Neuronal stem cell (in vitro differentiated cells): ENCODE data around the gene NUDCD3.

Experiments used
- DNase-seq: peaks from one replicate; pipeline ENCODE4 v3.0.0-alpha.2; 2013; ENCODE audit warnings: low spot score
- H2AFZ ChIP-seq: one replicate; pipeline ENCODE4 v1.6.1; 2013; ENCODE audit warnings: mild to moderate bottlenecking, low read length, inconsistent platforms
- H2AK5ac ChIP-seq: 2 replicates; pipeline ENCODE4 v1.6.1; 2013; ENCODE audit warnings: low read depth, mild to moderate bottlenecking, inconsistent platforms, low read length, moderate library complexity, mixed read lengths
- H2BK120ac ChIP-seq: 2 replicates; pipeline ENCODE4 v1.6.1; 2013; ENCODE audit warnings: low read depth, mild to moderate bottlenecking, inconsistent platforms, low read length, moderate library complexity, mixed read lengths
- H2BK12ac ChIP-seq: one replicate; pipeline ENCODE4 v1.6.1; 2013; ENCODE audit warnings: low read length, inconsistent platforms
- H2BK15ac ChIP-seq: 2 replicates; pipeline ENCODE4 v1.6.1; 2013; ENCODE audit warnings: mild to moderate bottlenecking, low read length, inconsistent platforms, mixed read lengths
- H2BK5ac ChIP-seq: one replicate; pipeline ENCODE4 v1.6.1; 2013; ENCODE audit warnings: inconsistent platforms, mild to moderate bottlenecking, low read length, moderate library complexity
- H3K14ac ChIP-seq: one replicate; pipeline ENCODE4 v1.6.1; 2013; ENCODE audit warnings: low read length, inconsistent platforms
- H3K18ac ChIP-seq: 2 replicates; pipeline ENCODE4 v1.6.1; 2013; ENCODE audit warnings: low read length, inconsistent platforms
- H3K23ac ChIP-seq: 2 replicates; pipeline ENCODE4 v1.6.1; 2013; ENCODE audit warnings: low read depth, mild to moderate bottlenecking, mixed read lengths, low read length, inconsistent platforms; ENCODE audit not compliant: poor library complexity
- H3K27ac ChIP-seq: replicated peaks from 3 replicates; pipeline ENCODE4 v1.5.1; 2013; ENCODE audit warnings: low read length, inconsistent platforms
- H3K27me3 ChIP-seq, 3 experiments: 2 replicates each; pipeline ENCODE4 v1.6.1; 2013; ENCODE audit warnings: low read length in 3 of 3, mild to moderate bottlenecking in 2 of 3, inconsistent platforms in 1 of 3, low read depth in 1 of 3, mixed read lengths in 1 of 3, moderate library complexity in 1 of 3; ENCODE audit not compliant: control insufficient read depth in 3 of 3, insufficient read depth in 3 of 3
- H3K36me3 ChIP-seq, 2 donors: replicated peaks in 1 of 2; 2 replicates each; pipeline ENCODE4 v1.6.1; 2013; ENCODE audit warnings: low read length in 2 of 2; ENCODE audit not compliant: control insufficient read depth in 2 of 2, insufficient read depth in 2 of 2
- H3K4ac ChIP-seq: 2 replicates; pipeline ENCODE4 v1.6.1; 2013; ENCODE audit warnings: inconsistent platforms, mild to moderate bottlenecking, low read length, moderate library complexity
- H3K4me1 ChIP-seq, 2 donors: 1 replicate in 1 of 2; 2 replicates in 1 of 2; pipeline ENCODE4 v1.6.1; 2013; ENCODE audit warnings: low read length in 2 of 2, low read depth in 1 of 2; ENCODE audit not compliant: control insufficient read depth in 2 of 2, insufficient read depth in 1 of 2
- H3K4me2 ChIP-seq: one replicate; pipeline ENCODE4 v1.6.1; 2013; ENCODE audit warnings: mild to moderate bottlenecking, low read length, inconsistent platforms; ENCODE audit not compliant: insufficient read depth, poor library complexity, severe bottlenecking
- H3K4me3 ChIP-seq, 2 donors: 2 replicates each; pipeline ENCODE4 v1.5.1; 2013; ENCODE audit warnings: low read length in 2 of 2, mild to moderate bottlenecking in 2 of 2, inconsistent platforms in 1 of 2, moderate library complexity in 1 of 2
- H3K79me1 ChIP-seq: one replicate; pipeline ENCODE4 v1.6.1; 2013; ENCODE audit warnings: low read depth, mild to moderate bottlenecking, inconsistent platforms, low read length, moderate library complexity
- H3K9ac ChIP-seq: one replicate; pipeline ENCODE4 v1.6.1; 2013; ENCODE audit warnings: mild to moderate bottlenecking, low read depth, low read length, inconsistent platforms; ENCODE audit not compliant: poor library complexity
- H3K9me3 ChIP-seq, 2 donors: replicated peaks in 1 of 2; 2 replicates each; pipeline versions ENCODE3 to v1.6.1; 2013; ENCODE audit warnings: low read length in 2 of 2, mild to moderate bottlenecking in 2 of 2, inconsistent platforms in 1 of 2, low read depth in 1 of 2, mixed read lengths in 1 of 2, moderate library complexity in 1 of 2; ENCODE audit not compliant: control insufficient read depth in 2 of 2, insufficient read depth in 1 of 2
- H4K8ac ChIP-seq: one replicate; pipeline ENCODE4 v1.6.1; 2013; ENCODE audit warnings: low read depth, mild to moderate bottlenecking, inconsistent platforms, low read length, moderate library complexity
- H4K91ac ChIP-seq: one replicate; pipeline ENCODE4 v1.6.1; 2013; ENCODE audit warnings: low read length, low read depth, mild to moderate bottlenecking, inconsistent platforms; ENCODE audit not compliant: poor library complexity
- WGBS, 2 donors: extraction: QIAGEN DNeasy Blood & Tissue Kit; methylation state at CpG; one replicate each; pipeline ENCODE4 v1.1.7; 2013; ENCODE audit warnings: missing lambda C conversion rate in 2 of 2, mixed read lengths in 1 of 2; ENCODE audit not compliant: insufficient read length in 2 of 2, insufficient replicate concordance in 1 of 2; ENCODE audit errors: extremely low coverage in 2 of 2; 5-methylcytosine and 5-hydroxymethylcytosine counted together

NUDCD3 gene

DNA sequence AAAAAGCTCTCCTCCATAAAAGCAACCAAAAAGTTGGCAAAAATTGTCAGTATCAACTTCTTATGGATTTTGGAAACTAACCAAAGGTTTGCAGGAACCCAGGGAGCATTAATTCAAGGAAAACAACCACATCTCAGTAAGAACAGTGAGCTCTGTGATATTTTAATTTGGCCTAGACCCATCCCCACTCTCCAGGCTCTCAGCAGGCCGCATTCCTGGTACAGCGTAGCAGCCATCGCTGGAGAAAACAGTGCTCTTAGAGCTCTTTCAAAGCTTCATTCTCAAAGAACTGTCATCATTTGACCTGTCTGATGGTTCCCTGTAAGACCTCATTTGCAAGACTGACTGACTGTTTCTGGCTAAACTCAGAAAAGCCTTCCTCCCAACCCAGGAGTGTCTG lies 81.9 kb downstream of the NUDCD3 start:
- Histone ChIP-seq H2BK5ac (no peak overlapping the region), H2AFZ (peak overlapping the region; percentile 77), H3K4me2 (no peak overlapping the region), H3K4ac (no peak overlapping the region), H3K36me3 (peaks cover 14 to 37% of the 10 kb centered on the region in 2 donors), H3K9ac (no peak overlapping the region), H2BK15ac (no peak overlapping the region), H3K4me3 (no peak overlapping the region), H3K14ac (no peak overlapping the region), H2AK5ac (no peak overlapping the region), H3K27me3 (no peaks in the 10 kb centered on the region), H3K79me1 (peaks cover 7% of the 10 kb centered on the region), H3K23ac (no peak overlapping the region), H4K8ac (no peak overlapping the region), H3K9me3 (peaks cover 3 to 21% of the 10 kb centered on the region in 2 donors), H2BK12ac (no peak overlapping the region), H4K91ac (no peak overlapping the region), H3K18ac (no peak overlapping the region), H3K27ac (no peak overlapping the region), H2BK120ac (no peak overlapping the region), H3K4me1 (peaks cover 7 to 16% of the 10 kb centered on the region in 2 donors)
- whole genome bisulfite sequencing, 2 donors = no CpG with 5 or more reads among the region's 3 CpGs
- no peak for DNase-seq

DNA sequence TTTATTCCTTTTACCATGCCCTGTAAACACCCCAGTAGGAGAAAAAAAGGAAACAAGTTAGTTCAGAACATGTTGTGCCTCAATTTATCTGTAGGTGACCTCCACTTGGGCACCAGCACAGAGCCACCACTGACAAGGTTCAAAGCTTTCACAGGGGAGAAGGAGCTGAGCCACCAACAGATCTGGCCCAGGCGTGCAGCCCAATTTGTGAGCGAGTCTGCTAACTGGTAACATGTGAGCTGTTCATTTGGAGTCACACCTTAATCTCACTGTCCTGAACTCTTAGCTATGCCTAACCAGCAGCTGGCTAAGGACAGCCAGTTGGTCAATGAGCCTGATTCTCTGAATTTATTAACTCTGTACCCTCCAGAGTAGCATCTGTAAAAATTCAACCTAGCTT lies 86.7 kb downstream of the NUDCD3 start:
- Histone ChIP-seq H3K9ac (no peak overlapping the region), H3K4me3 (no peak overlapping the region), H2BK120ac (no peak overlapping the region), H3K23ac (no peak overlapping the region), H4K8ac (no peak overlapping the region), H3K4me2 (no peak overlapping the region), H3K9me3 (no peaks in the 10 kb centered on the region), H3K4ac (no peak overlapping the region), H2BK15ac (no peak overlapping the region), H2BK5ac (no peak overlapping the region), H4K91ac (no peak overlapping the region), H3K4me1 (peaks cover 4 to 10% of the 10 kb centered on the region in 2 donors), H2BK12ac (no peak overlapping the region), H3K27ac (no peak overlapping the region), H3K14ac (no peak overlapping the region), H3K27me3 (no peaks in the 10 kb centered on the region), H2AK5ac (no peak overlapping the region), H3K79me1 (peaks cover 4% of the 10 kb centered on the region), H2AFZ (no peak overlapping the region), H3K36me3 (peaks cover 17 to 56% of the 10 kb centered on the region in 2 donors), H3K18ac (no peak overlapping the region)
- WGBS, 2 donors = no CpG with 5 or more reads among the region's 2 CpGs
- no peak for DNase-seq

- Histone ChIP-seq H2AK5ac (no peak overlapping the region), H3K36me3 (peaks cover 19 to 61% of the 10 kb centered on the region in 2 donors), H3K9me3 (no peaks in the 10 kb centered on the region), H3K4me2 (no peak overlapping the region), H3K27me3 (no peaks in the 10 kb centered on the region), H4K91ac (no peak overlapping the region), H2BK12ac (no peak overlapping the region), H3K4ac (no peak overlapping the region), H3K79me1 (peaks cover 4% of the 10 kb centered on the region), H2AFZ (no peak overlapping the region), H3K23ac (no peak overlapping the region), H4K8ac (no peak overlapping the region), H3K27ac (no peak overlapping the region), H3K14ac (no peak overlapping the region), H3K4me3 (no peak overlapping the region), H2BK120ac (no peak overlapping the region), H2BK15ac (no peak overlapping the region), H3K4me1 (peaks cover 4 to 6% of the 10 kb centered on the region in 2 donors), H3K9ac (no peak overlapping the region), H3K18ac (no peak overlapping the region), H2BK5ac (no peak overlapping the region)
- DNase-seq = no peak
- WGBS, 2 donors = no CpG with 5 or more reads among the region's 4 CpGs
These were observed 87.2 kb downstream of the NUDCD3 start for GRCh38 chr7:44403176-44403759.

DNA sequence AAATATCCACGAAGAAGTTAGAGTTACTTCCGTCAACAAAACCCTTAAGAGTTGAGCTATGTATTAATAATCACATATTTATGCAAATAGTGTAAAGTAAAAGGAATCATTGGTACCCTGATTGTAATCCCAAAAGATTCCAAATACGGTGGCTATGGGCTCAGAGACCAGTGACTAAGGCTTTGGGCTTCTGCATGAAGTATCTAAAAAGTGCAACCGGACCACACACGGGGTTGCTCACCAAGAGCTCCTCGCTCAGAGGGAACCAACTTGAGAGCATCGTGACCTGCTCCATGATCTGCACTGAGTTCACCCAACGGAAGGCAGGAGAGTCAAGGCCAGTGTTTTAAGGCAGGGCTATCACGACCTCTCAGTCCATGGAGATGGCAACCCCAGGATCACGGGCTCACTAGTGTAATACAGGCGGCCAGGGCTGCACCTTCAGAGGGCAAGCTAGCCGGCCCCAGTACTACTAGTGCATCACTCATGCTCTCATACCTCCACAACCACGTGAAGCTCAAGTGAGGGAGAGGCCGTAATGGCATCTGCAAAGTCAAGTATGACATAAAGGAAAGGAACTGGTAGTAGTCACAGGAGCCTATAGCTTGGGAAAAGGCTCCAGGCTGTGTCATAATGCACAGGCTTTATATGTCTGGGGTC lies 87.9 kb downstream of the NUDCD3 start:
- H3K14ac ChIP-seq = no peak overlapping the region
- peaks cover 4% of the 10 kb centered on the region for H3K79me1 ChIP-seq
- no peak overlapping the region for H3K4me2 ChIP-seq
- DNase-seq = no peak
- H3K27ac ChIP-seq = no peak overlapping the region
- H3K23ac ChIP-seq = no peak overlapping the region
- no peak overlapping the region for H2BK120ac ChIP-seq
- peaks cover 19 to 68% of the 10 kb centered on the region in 2 donors for H3K36me3 ChIP-seq
- H2BK5ac ChIP-seq = no peak overlapping the region
- no peak overlapping the region for H3K4ac ChIP-seq
- no peak overlapping the region for H3K18ac ChIP-seq
- H3K4me1 ChIP-seq = peaks cover 0 to 4% of the 10 kb centered on the region in 2 donors
- WGBS, 2 donors = no CpG with 5 or more reads among the region's 14 CpGs
- H4K91ac ChIP-seq = no peak overlapping the region
- no peak overlapping the region for H2BK12ac ChIP-seq
- no peak overlapping the region for H2BK15ac ChIP-seq
- no peak overlapping the region for H3K4me3 ChIP-seq
- no peak overlapping the region for H4K8ac ChIP-seq
- no peak overlapping the region for H3K9ac ChIP-seq
- H3K27me3 ChIP-seq = no peaks in the 10 kb centered on the region
- no peak overlapping the region for H2AK5ac ChIP-seq
- H2AFZ ChIP-seq = no peak overlapping the region
- H3K9me3 ChIP-seq = no peaks in the 10 kb centered on the region
